Smooth muscle cell (in vitro differentiated cells): ENCODE results near the gene SPTBN1. TPM values are rescaled to one million over a fixed set of nuclear protein-coding genes. Genes with fewer than 3 reads are reported as not detected.
A peak's percentile ranks its signal among the peaks of the same experiment; 100 is the strongest.

Experiments used
- DNase-seq: peaks from one replicate; lab custom pipeline; 2025; ENCODE audit not compliant: unreplicated experiment; lab: John Stamatoyannopoulos, UW
- H2AFZ ChIP-seq: fragments of 200-600 bp; sonication (generic); 2 replicates; pipeline ENCODE4 v1.6.0; 2016; ENCODE audit warnings: antibody characterized with exemption, low read depth, mild to moderate bottlenecking
- H3F3A ChIP-seq: fragments of 200-600 bp; sonication (generic); 2 replicates; pipeline ENCODE4 v1.6.0; 2017; ENCODE audit warnings: antibody characterized with exemption, low read depth
- H3K27ac ChIP-seq: fragments of 200-600 bp; sonication (generic); 2 replicates; pipeline ENCODE4 v1.5.1; 2016; ENCODE audit warnings: low read depth, mild to moderate bottlenecking
- H3K27me3 ChIP-seq: fragments of 200-600 bp; sonication (generic); 2 replicates; pipeline ENCODE4 v1.6.1; 2016; ENCODE audit warnings: low read depth, mild to moderate bottlenecking
- H3K36me3 ChIP-seq: fragments of 200-600 bp; sonication (generic); 2 replicates; pipeline ENCODE4 v1.5.1; 2016; ENCODE audit warnings: low read depth
- H3K4me1 ChIP-seq: fragments of 200-600 bp; sonication (generic); 2 replicates; pipeline ENCODE4 v1.5.1; 2016; ENCODE audit warnings: low read depth
- H3K4me2 ChIP-seq: fragments of 200-600 bp; sonication (generic); 2 replicates; pipeline ENCODE4 v1.6.0; 2016; ENCODE audit warnings: mild to moderate bottlenecking
- H3K4me3 ChIP-seq: fragments of 200-600 bp; sonication (generic); 2 replicates; pipeline ENCODE4 v1.5.1; 2016; ENCODE audit warnings: mild to moderate bottlenecking
- H3K79me2 ChIP-seq: fragments of 200-600 bp; sonication (generic); 2 replicates; pipeline ENCODE4 v1.6.0; 2016; ENCODE audit warnings: low read depth, mild to moderate bottlenecking
- H3K9ac ChIP-seq: fragments of 200-600 bp; sonication (generic); 2 replicates; pipeline ENCODE4 v1.6.0; 2016; ENCODE audit warnings: low read depth
- H3K9me3 ChIP-seq: fragments of 200-600 bp; sonication (generic); replicated peaks from 2 replicates; pipeline ENCODE4 v1.5.1; 2016; ENCODE audit warnings: low read depth
- H4K20me1 ChIP-seq: fragments of 200-600 bp; sonication (generic); 2 replicates; pipeline ENCODE4 v1.6.0; 2016; ENCODE audit warnings: low read depth
- CTCF ChIP-seq: fragments of 200-600 bp; sonication (generic); IDR thresholded peaks from 2 replicates; pipeline ENCODE4 v1.5.1; 2017; ENCODE audit warnings: borderline replicate concordance, mild to moderate bottlenecking, antibody characterized with exemption; ENCODE audit not compliant: insufficient read depth, poor library complexity, severe bottlenecking
- WGBS: methylation state at CpG from one replicate; pipeline ENCODE4 v1.1.7; 2016; ENCODE audit warnings: low lambda C conversion rate; 5-methylcytosine and 5-hydroxymethylcytosine counted together
- polyA plus RNA-seq: library from polyadenylated mRNA; unstranded; fragments of >200 nt; fragmentation: Nextera tagmentation; extraction: Ambion mirVana; gene quantifications from 2 replicates; pipeline ENCODE4 v1.2.1, GENCODE V29; 2016
- total RNA-seq: library from RNA; depleted of rRNA; stranded (reverse); fragments of >200 nt; gene quantifications from 2 replicates; pipeline ENCODE4 v1.2.3, GENCODE V29; 2014

Gene SPTBN1
- total RNA-seq (186 and 215 TPM in 2 replicates), polyA plus RNA-seq (76.3 and 78.7 TPM in 2 replicates)

GRCh38 chr2:54455563-54456361 is at the start of gene SPTBN1:
TSS of gene SPTBN1 (plus strand) at chr2:54456327. CDS start at chr2:54526419, 70,092 bp downstream.
- Histone ChIP-seq H3K4me1 (peaks cover 13% of the 10 kb centered on the region), H3K4me3 (peak within 1 kb of the TSS; percentile 92), H3K27me3 (no peaks in the 10 kb centered on the region), H3F3A (no peaks in the 10 kb centered on the region), H3K9ac (peak within 1 kb of the TSS; percentile 74), H3K9me3 (no peaks in the 10 kb centered on the region), H2AFZ (peak within 1 kb of the TSS; percentile 94), H3K79me2 (peaks cover 41% of the 10 kb centered on the region), H4K20me1 (peaks cover 37% of the 10 kb centered on the region), H3K27ac (peak within 1 kb of the TSS; percentile 76), H3K36me3 (no peaks in the 10 kb centered on the region), H3K4me2 (peak within 1 kb of the TSS; percentile 98)
- DNase-seq, result peak; percentile 85
- under 1% methylated on average over 34 of the region's 67 CpGs for WGBS
- no peak for TF ChIP-seq CTCF

DNA sequence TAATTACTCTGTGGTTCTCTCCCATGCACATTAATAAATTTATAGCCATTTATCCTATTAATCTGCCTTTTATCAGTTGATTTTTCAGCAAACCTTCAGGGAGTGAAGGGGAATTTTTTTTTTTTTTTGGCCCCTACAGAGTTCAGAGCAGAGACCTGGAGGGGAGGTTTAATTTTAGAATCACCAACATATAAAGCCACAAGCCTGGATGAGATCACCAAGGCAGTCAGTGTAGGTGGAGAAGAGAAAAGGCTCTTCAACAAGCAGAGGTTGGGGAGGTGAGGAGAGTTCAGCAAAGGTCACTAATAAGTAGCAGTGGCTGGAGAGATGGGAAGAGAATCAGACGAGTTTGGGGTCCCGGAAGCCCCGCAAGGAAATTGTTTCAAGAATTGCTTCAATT is 48.4 kb upstream of the SPTBN1 start:
- H3K9ac ChIP-seq, result no peak overlapping the region
- no peak for DNase-seq
- no peak for TF ChIP-seq CTCF
- no peak overlapping the region for H2AFZ ChIP-seq
- H3K4me1 ChIP-seq, result peaks cover 3% of the 10 kb centered on the region
- WGBS, result 92% methylated on average over 3 of the region's 3 CpGs
- H3K27me3 ChIP-seq, result no peaks in the 10 kb centered on the region
- H3K79me2 ChIP-seq, result no peaks in the 10 kb centered on the region
- no peak overlapping the region for H3K27ac ChIP-seq
- H3K4me2 ChIP-seq, result no peak overlapping the region
- H3F3A ChIP-seq, result peaks cover 5% of the 10 kb centered on the region
- H3K4me3 ChIP-seq, result no peak overlapping the region
- H4K20me1 ChIP-seq, result no peaks in the 10 kb centered on the region
- H3K36me3 ChIP-seq, result no peaks in the 10 kb centered on the region
- H3K9me3 ChIP-seq, result no peaks in the 10 kb centered on the region

DNA sequence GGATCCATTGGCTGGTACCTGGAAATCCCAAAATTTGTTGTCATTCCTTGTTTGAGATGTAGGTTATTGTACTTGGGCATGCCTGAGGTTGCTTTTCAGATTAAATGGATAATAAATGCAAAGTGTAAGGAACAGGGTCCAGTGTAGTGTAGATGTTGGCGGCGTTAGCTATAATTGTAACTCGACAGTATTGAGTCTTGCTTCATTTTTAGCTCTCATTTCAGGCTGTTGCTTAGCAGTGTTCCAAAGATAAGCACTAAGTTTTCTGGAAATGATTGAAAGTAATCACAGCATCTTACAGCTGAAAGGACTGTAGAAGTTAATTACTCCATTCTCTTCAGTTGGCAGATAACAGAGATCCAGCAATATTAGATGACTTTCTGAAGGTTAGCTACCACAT is 47.8 kb upstream of the SPTBN1 start:
- H3K4me3 ChIP-seq, result no peak overlapping the region
- WGBS, result 90% methylated on average over 3 of the region's 3 CpGs

More for the DNA sequence above, 47.8 kb upstream of the SPTBN1 start:
- Histone ChIP-seq H2AFZ (no peak overlapping the region), H3K27ac (no peak overlapping the region), H3K79me2 (no peaks in the 10 kb centered on the region), H3K9ac (no peak overlapping the region), H4K20me1 (no peaks in the 10 kb centered on the region), H3K9me3 (no peaks in the 10 kb centered on the region), H3F3A (peaks cover 2% of the 10 kb centered on the region), H3K27me3 (no peaks in the 10 kb centered on the region), H3K4me2 (no peak overlapping the region), H3K36me3 (no peaks in the 10 kb centered on the region), H3K4me1 (peaks cover 3% of the 10 kb centered on the region)
- TF ChIP-seq CTCF, result no peak
- DNase-seq, result no peak
